ENCODE results near the gene BCL2.
A peak's percentile ranks its signal among the peaks of the same experiment; 100 is the strongest.

Gene BCL2

GRCh38 chr18:63326011-63326410 is 6.4 kb upstream of the BCL2 start:
- TF ChIP-seq CTCF (IDR thresholded peaks at IDR 0.05; ENCODE audit: insufficient read depth, low read depth, low read length, missing control alignments): no peak
- H3K4me3 ChIP-seq (ENCODE audit: low read depth, low read length): no peak overlapping the region
- DNase-seq (ENCODE audit: low read depth): no peak

GRCh38 chr18:63325086-63325686 is 5.6 kb upstream of the BCL2 start:
- no peak for DNase-seq (ENCODE audit: low read depth)
- H3K4me3 ChIP-seq (ENCODE audit: low read depth, low read length): no peak overlapping the region
- TF ChIP-seq CTCF (IDR thresholded peaks at IDR 0.05; ENCODE audit: insufficient read depth, low read depth, low read length, missing control alignments): no peak

GRCh38 chr18:63322908-63323634 is 3.5 kb upstream of the BCL2 start:
- DNase-seq (ENCODE audit: low read depth): peak; percentile 80

GRCh38 chr18:63322206-63322605 is 2.6 kb upstream of the BCL2 start:
- H3K4me3 ChIP-seq (ENCODE audit: low read depth, low read length): no peak overlapping the region
- TF ChIP-seq CTCF (IDR thresholded peaks at IDR 0.05; ENCODE audit: insufficient read depth, low read depth, low read length, missing control alignments): no peak
- DNase-seq (ENCODE audit: low read depth): no peak

More at GRCh38 chr18:63322908-63323634, 3.5 kb upstream of the BCL2 start:
- TF ChIP-seq CTCF (IDR thresholded peaks at IDR 0.05; ENCODE audit: insufficient read depth, low read depth, low read length, missing control alignments): peak; percentile 63
- H3K4me3 ChIP-seq (ENCODE audit: low read depth, low read length): no peak overlapping the region

GRCh38 chr18:63321291-63321690 is 1.7 kb upstream of the BCL2 start:
- no peak for TF ChIP-seq CTCF (IDR thresholded peaks at IDR 0.05; ENCODE audit: insufficient read depth, low read depth, low read length, missing control alignments)
- peak overlapping the region; percentile 62 for H3K4me3 ChIP-seq (ENCODE audit: low read depth, low read length)
- no peak for DNase-seq (ENCODE audit: low read depth)

GRCh38 chr18:63320975-63321265 is 1.4 kb upstream of the BCL2 start:
- H3K4me3 ChIP-seq (ENCODE audit: low read depth, low read length): peak overlapping the region; percentile 62
- no peak for TF ChIP-seq CTCF (IDR thresholded peaks at IDR 0.05; ENCODE audit: insufficient read depth, low read depth, low read length, missing control alignments)
- no peak for DNase-seq (ENCODE audit: low read depth)
